HFF-Myc (cell line): Measurements from ENCODE around the gene RGS12.

Experiments
- DNase-seq: peaks from one replicate; pipeline ENCODE4 v3.0.0-alpha.2; 2011; ENCODE audit warnings: low read depth; ENCODE audit errors: extremely low read depth
- H3K4me3 ChIP-seq: replicated peaks from 2 replicates; pipeline ENCODE4 v1.5.1; 2011; ENCODE audit warnings: low read depth, mild to moderate bottlenecking, control low read depth, low read length
- TF ChIP-seq, protein P1 (sequence below): IDR thresholded peaks from 2 replicates; pipeline ENCODE4 v1.5.1; 2012; ENCODE audit warnings: mild to moderate bottlenecking, low read depth, low read length, control low read depth; ENCODE audit errors: missing control alignments

RGS12 gene

DNA sequence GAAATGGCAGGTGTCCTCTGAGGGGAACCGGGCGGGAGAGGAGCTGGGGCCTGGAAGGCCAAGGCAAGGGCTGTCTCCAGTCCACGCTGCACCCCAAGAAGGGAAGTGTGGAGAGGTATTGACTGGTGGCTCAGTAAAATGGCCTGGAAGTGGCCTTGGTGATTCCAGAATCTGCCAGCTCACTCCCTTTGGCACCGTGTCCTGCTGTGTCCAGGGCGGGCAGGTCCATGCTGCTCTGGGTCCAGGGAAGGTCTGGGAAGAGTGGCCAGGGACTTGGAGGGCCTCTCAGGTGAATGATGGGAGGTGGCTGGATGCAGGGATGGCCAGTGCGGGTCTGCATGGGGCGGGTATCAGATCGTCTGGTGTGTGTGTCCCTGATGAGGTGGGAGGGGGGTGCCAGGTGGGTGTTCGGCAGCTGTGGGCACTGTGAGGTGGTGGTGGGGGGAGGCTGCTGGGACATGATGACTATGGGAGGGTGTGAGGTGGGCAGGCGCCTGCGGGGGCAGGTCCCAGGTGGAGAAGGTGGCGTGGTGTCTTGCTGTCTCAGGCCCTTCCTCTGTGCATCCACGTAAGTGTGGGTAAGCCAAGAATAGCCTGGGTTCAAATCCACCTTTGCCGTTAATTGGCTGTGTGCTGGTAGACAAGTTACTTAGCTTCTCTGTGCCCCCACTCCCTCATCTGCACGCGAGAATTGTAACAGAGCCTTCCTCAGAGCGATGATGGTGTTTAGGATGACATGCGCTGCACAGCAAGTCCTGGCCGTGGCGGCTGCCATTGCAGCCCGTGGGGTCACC lies 17.7 kb downstream of the RGS12 start:
- no peak overlapping the region for H3K4me3 ChIP-seq
- TF ChIP-seq, protein P1, sequence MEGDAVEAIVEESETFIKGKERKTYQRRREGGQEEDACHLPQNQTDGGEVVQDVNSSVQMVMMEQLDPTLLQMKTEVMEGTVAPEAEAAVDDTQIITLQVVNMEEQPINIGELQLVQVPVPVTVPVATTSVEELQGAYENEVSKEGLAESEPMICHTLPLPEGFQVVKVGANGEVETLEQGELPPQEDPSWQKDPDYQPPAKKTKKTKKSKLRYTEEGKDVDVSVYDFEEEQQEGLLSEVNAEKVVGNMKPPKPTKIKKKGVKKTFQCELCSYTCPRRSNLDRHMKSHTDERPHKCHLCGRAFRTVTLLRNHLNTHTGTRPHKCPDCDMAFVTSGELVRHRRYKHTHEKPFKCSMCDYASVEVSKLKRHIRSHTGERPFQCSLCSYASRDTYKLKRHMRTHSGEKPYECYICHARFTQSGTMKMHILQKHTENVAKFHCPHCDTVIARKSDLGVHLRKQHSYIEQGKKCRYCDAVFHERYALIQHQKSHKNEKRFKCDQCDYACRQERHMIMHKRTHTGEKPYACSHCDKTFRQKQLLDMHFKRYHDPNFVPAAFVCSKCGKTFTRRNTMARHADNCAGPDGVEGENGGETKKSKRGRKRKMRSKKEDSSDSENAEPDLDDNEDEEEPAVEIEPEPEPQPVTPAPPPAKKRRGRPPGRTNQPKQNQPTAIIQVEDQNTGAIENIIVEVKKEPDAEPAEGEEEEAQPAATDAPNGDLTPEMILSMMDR = no peak
- no peak for DNase-seq

DNA sequence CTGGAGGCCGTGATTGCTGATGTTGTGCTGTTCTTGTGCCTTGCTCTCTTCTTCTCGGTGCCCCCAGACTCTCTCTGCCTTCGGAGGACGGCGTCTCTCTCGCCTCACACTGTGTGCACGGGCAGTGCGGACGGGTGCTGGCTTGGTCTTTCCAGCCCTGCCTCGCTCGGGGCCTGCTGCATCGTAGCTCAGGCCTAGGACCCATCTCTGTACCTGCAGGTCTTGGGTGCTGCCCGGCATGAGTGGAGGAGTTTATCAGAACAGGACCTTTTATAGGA lies 18.2 kb downstream of the RGS12 start:
- no peak for DNase-seq
- TF ChIP-seq, protein P1 = no peak

DNA sequence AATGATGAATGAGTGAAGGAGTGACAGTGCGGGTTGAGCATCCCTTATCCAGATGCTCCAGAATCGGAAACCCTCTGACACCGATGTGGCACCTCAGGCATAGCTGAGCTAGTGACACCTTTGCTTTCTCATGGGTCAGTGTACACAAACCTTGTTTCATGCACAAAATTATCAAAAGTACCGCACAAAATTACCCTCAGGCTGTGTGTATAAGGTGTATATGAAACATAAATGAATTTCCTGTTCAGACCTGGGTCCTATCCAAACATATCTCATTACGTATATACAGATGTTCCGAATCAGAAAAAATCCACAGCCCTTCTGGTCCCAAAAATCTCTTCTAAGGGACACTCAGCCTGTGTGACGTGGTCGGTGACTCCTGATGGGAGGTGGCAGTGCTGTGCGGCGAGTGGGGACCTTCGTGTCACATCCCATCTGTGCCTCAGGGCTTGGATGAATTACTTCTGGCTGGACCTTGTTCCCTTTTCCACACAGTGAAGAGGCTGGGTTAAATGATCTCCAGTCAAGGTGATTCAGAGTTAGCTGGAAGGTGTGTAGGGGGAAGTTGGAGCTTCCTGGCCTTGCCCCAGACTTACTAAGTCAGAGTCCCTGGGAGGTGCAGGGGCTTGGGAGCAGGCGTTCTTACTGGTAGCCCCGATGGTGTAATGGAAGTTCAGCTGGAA lies 18.8 kb downstream of the RGS12 start:
- H3K4me3 ChIP-seq = no peak overlapping the region
- DNase-seq = no peak
- TF ChIP-seq, protein P1 = no peak

More for the DNA sequence above, 18.2 kb downstream of the RGS12 start:
- no peak overlapping the region for H3K4me3 ChIP-seq

DNA sequence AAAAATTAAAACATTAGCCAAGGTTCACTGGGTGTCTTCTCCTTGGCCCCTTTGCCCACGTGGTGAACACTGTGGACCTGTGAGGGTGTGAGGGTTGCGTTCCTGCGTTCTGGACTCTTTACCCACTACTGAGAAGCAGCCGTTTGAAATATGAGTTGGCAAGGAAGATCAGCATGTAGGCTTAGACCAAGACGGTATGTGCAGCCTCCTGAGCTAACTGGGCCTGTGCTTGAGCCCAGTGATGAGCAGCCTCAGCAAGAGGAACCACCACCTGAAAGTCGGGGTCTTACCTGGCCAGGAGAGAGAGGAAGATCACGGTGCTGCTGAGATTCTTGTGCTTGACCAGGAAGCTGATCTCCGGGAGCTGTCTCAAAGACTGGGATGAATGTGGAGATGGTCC lies 19.5 kb downstream of the RGS12 start:
- TF ChIP-seq, protein P1 = no peak
- DNase-seq = no peak
- H3K4me3 ChIP-seq = no peak overlapping the region

DNA sequence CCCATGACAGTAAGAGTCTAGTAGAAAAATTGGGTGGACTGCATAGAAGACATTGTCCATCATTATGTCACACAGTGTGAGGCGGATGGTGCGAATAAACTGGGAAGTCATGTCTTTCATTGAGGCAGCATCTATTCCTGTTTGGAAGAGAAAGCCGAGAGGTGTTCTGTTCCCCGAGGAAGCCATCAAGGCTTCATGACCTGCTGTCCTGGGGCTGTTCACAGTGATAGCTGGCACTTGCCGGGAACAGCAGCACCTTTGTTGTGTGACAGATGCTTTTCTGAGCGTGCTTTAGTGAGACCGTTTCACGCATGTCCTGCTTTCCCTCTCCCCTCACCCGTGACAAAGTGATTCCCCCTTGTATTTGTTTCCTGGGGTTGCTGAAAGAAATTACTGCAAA lies 20.3 kb downstream of the RGS12 start:
- TF ChIP-seq, protein P1 = no peak
- H3K4me3 ChIP-seq = no peak overlapping the region
- no peak for DNase-seq

DNA sequence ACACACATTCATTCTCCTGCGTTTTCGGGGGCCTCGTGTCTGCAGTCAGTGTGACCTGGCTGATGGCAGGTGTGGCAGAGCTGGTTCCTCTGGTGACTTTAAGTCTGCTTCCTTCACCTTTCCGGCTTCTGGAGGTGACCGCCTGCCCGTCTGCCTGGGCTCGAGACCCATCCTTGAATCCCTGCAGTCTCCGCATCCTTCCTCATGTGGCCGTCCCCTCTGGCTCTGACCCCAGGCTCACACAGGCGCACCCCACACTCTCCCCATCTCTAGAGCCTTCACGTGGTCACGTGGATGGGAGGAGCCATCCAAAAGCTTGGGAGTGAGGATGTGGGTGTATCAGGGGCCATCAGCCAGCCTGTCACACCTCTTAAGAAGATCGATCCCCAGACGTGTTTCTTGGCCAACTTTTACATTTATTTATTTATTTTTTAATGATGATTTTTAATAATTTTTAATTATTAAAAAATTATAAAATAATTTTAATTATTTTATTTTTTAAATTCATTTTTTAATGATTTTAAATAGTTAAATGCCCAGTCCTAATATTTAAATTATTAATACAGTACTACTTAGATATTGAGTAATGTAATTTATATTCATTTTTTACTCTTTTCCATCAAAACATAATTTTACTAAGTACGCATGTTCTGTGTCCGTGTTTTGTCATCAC lies 20.9 kb downstream of the RGS12 start:
- no peak overlapping the region for H3K4me3 ChIP-seq
- DNase-seq = no peak
- TF ChIP-seq, protein P1 = no peak
